ENCODE data around the gene KIF25. TPM values are rescaled to one million over a fixed set of nuclear protein-coding genes. Genes with fewer than 3 reads are reported as not detected.

Gene KIF25
- polyA plus RNA-seq, 2 of the 4 experiments (the other 2 are of a cell fraction), result 0.06 to 0.13 TPM

DNA sequence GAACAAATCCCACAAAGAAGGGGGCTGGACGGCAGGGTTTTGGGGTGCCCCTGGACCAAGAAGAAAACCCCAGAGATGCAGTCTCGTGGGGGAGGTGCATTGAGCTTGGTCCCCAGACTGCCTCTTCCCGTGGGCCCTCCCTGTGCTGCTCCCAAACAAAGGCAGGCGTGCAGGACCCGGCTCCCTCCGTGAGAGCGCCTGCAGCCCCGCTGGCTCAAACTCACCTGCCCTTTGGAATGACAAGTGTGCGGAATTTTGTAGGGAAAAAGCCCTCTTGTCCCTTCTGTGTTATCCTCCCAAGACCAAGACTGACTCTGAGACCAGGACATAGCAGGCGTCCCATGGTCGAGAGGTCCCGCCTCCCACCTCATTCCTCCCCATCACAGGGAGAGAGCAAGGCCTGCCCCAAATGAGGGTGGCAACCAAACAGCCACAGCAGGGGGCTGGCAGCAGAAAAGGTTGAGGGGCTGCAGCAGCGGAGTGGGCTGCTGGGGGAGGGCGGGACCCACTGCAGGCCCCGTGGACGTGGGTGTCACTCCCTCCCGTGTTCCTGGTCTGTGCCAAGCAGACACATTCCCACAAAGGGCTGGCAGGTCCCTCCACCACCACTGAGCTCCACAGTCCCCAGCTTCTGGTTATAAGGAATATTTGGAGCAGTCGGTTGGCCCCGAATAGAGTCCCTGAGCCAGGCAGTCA, 87.1 kb downstream of the KIF25 start:
- CTCF ChIA-PET, result no interaction called here
- FAIRE-seq, result no peak
- no peak for ATAC-seq
- Histone ChIP-seq H3K4me3 (no peak overlapping the region), H3K4me1 (no peaks in the 10 kb centered on the region), H3K9me3 (no peaks in the 10 kb centered on the region), H3K4me2 (no peak overlapping the region), H3K27ac (no peak overlapping the region)
- POLR2A ChIA-PET, result no interaction called here
- no peak for DNase-seq (ENCODE audit: low read depth in 1 of 2, low spot score in 1 of 2)
- TF ChIP-seq USF2 (IDR thresholded peaks at IDR 0.05) (no peak), HOXB13 (CRISPR knock-in tag; IDR thresholded peaks at IDR 0.05; ENCODE audit: low read depth) (no peak), JUN (IDR thresholded peaks at IDR 0.05) (no peak), FOXS1 (CRISPR knock-in tag; IDR thresholded peaks at IDR 0.05) (no peak), PHF8 (IDR thresholded peaks at IDR 0.05; ENCODE audit: borderline replicate concordance, low read depth) (no peak), ZNF302 (CRISPR knock-in tag; IDR thresholded peaks at IDR 0.05) (no peak)
- 66% methylated on average over 17 of the region's 19 CpGs for WGBS (ENCODE audit: missing lambda C conversion rate)

DNA sequence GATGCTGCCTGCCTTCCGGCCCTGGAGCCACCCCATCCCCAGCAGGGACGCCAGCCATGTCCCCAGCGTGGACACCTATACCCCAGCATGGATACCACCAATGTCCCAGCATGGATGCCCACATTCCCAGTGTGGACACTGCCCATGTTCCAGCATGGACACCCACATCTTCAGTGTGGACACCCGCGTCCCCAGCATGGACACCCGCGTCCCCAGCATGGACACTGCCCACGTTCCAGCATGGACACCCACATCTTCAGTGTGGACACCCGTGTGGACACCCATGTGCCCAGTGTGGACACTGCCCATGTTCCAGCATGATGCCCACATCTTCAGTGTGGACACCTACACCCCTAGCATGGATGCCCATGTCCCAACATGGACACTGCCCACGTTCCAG, 88.6 kb downstream of the KIF25 start:
- H3K4me3 ChIP-seq, result no peak overlapping the region
- FAIRE-seq, result no peak
- ChIA-PET POLR2A (no interaction called here), CTCF (no interaction called here)
- ATAC-seq, result no peak
- TF ChIP-seq HDAC2 (IDR thresholded peaks at IDR 0.05) (no peak), CHD2 (IDR thresholded peaks at IDR 0.05; ENCODE audit: low read length, partially characterized antibody) (no peak), RNF2 (IDR thresholded peaks at IDR 0.05; ENCODE audit: borderline replicate concordance, low read depth) (no peak)
- TF ChIP-seq, protein P1, sequence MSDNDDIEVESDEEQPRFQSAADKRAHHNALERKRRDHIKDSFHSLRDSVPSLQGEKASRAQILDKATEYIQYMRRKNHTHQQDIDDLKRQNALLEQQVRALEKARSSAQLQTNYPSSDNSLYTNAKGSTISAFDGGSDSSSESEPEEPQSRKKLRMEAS (IDR thresholded peaks at IDR 0.05), result no peak
- TF ChIP-seq, protein P2, sequence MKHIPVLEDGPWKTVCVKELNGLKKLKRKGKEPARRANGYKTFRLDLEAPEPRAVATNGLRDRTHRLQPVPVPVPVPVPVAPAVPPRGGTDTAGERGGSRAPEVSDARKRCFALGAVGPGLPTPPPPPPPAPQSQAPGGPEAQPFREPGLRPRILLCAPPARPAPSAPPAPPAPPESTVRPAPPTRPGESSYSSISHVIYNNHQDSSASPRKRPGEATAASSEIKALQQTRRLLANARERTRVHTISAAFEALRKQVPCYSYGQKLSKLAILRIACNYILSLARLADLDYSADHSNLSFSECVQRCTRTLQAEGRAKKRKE (CRISPR knock-in tag; IDR thresholded peaks at IDR 0.05; ENCODE audit: low read depth), result no peak
- WGBS (ENCODE audit: missing lambda C conversion rate), result 38% methylated on average over 3 of the region's 10 CpGs
- no peak for DNase-seq (ENCODE audit: low read depth in 1 of 2, low spot score in 1 of 2)
- no peak overlapping the region for H3K27ac ChIP-seq
- no peaks in the 10 kb centered on the region for H3K4me1 ChIP-seq
- no peaks in the 10 kb centered on the region for H3K9me3 ChIP-seq
- H3K4me2 ChIP-seq, result no peak overlapping the region

DNA sequence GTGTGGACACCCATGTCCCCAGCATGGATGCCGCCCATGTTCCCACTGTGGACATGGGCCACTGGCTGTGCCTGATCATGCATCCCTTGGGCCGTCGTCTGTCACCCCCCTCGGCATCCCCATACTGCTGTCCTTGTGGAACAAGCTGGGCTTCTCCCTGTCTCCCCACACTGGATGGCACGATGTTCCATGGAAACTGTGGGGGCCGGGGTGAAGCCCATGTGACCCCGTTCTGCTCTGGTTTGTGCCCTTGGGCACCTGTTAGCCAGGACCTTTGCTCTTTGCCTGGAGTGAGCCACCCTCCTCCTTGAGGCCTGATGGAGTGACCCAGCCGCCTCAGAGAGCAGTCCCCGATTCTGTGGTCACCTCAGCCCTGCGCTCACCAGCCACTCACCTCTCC, 89.1 kb downstream of the KIF25 start:
- TF ChIP-seq EHMT2 (IDR thresholded peaks at IDR 0.05; ENCODE audit: low read depth) (no peak), GATA3 (IDR thresholded peaks at IDR 0.05; ENCODE audit: borderline replicate concordance) (no peak), TP53 (CRISPR knock-in tag; IDR thresholded peaks at IDR 0.05) (no peak), HDAC2 (IDR thresholded peaks at IDR 0.05) (no peak), CHD4 (IDR thresholded peaks at IDR 0.05; ENCODE audit: borderline replicate concordance) (no peak), HMGXB4 (CRISPR knock-in tag; IDR thresholded peaks at IDR 0.05; ENCODE audit: borderline replicate concordance) (no peak), ZFP36 (IDR thresholded peaks at IDR 0.05; ENCODE audit: borderline replicate concordance, partially characterized antibody) (no peak), JUN (IDR thresholded peaks at IDR 0.05) (no peak), ZSCAN20 (CRISPR knock-in tag; IDR thresholded peaks at IDR 0.05) (no peak), POLR2A (IDR thresholded peaks at IDR 0.05; ENCODE audit: low read length) (no peak), MAFK (IDR thresholded peaks at IDR 0.05; ENCODE audit: partially characterized antibody) (no peak)
- TF ChIP-seq, protein P3, sequence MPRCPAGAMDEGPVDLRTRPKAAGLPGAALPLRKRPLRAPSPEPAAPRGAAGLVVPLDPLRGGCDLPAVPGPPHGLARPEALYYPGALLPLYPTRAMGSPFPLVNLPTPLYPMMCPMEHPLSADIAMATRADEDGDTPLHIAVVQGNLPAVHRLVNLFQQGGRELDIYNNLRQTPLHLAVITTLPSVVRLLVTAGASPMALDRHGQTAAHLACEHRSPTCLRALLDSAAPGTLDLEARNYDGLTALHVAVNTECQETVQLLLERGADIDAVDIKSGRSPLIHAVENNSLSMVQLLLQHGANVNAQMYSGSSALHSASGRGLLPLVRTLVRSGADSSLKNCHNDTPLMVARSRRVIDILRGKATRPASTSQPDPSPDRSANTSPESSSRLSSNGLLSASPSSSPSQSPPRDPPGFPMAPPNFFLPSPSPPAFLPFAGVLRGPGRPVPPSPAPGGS (IDR thresholded peaks at IDR 0.05), result no peak
- TF ChIP-seq, protein P4, sequence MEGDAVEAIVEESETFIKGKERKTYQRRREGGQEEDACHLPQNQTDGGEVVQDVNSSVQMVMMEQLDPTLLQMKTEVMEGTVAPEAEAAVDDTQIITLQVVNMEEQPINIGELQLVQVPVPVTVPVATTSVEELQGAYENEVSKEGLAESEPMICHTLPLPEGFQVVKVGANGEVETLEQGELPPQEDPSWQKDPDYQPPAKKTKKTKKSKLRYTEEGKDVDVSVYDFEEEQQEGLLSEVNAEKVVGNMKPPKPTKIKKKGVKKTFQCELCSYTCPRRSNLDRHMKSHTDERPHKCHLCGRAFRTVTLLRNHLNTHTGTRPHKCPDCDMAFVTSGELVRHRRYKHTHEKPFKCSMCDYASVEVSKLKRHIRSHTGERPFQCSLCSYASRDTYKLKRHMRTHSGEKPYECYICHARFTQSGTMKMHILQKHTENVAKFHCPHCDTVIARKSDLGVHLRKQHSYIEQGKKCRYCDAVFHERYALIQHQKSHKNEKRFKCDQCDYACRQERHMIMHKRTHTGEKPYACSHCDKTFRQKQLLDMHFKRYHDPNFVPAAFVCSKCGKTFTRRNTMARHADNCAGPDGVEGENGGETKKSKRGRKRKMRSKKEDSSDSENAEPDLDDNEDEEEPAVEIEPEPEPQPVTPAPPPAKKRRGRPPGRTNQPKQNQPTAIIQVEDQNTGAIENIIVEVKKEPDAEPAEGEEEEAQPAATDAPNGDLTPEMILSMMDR (IDR thresholded peaks at IDR 0.05), result no peak
- TF ChIP-seq, protein P5, sequence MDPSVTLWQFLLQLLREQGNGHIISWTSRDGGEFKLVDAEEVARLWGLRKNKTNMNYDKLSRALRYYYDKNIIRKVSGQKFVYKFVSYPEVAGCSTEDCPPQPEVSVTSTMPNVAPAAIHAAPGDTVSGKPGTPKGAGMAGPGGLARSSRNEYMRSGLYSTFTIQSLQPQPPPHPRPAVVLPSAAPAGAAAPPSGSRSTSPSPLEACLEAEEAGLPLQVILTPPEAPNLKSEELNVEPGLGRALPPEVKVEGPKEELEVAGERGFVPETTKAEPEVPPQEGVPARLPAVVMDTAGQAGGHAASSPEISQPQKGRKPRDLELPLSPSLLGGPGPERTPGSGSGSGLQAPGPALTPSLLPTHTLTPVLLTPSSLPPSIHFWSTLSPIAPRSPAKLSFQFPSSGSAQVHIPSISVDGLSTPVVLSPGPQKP (IDR thresholded peaks at IDR 0.05; ENCODE audit: low read depth, low read length), result no peak
- FAIRE-seq (no peak), DNase-seq (ENCODE audit: low read depth in 1 of 2, low spot score in 1 of 2) (no peak), ATAC-seq (no peak)
- CTCF ChIA-PET, result no interaction called here
- Histone ChIP-seq H3K9me3 (no peaks in the 10 kb centered on the region), H3K4me3 (no peak overlapping the region), H3K4me2 (no peak overlapping the region), H3K27ac (no peak overlapping the region), H3K4me1 (no peaks in the 10 kb centered on the region)
- POLR2A ChIA-PET, result no interaction called here
- 63% methylated on average over 9 of the region's 10 CpGs for WGBS (ENCODE audit: missing lambda C conversion rate)

Data from A549 (cell line).